ENCODE measurements around the gene MRNIP.
"Not testable (repeated sequence)": the region's sequence is repeated elsewhere in the genome, so short reads cannot be mapped to it uniquely, and the experiment has no call there.

Gene MRNIP

GRCh38 chr5:179887802-179888201 lies 29.2 kb upstream of the MRNIP start:
- DNase-seq: no peak

GRCh38 chr5:179887095-179887494 lies 28.5 kb upstream of the MRNIP start:
- no peak for DNase-seq

GRCh38 chr5:179886190-179886911 lies 27.7 kb upstream of the MRNIP start:
- no peak for DNase-seq

- DNase-seq: no peak
These were observed 27.0 kb upstream of the MRNIP start for GRCh38 chr5:179885491-179886090.

- DNase-seq: no peak
These were observed 24.5 kb upstream of the MRNIP start for GRCh38 chr5:179883163-179883562.

- DNase-seq: no peak
These were observed 23.7 kb upstream of the MRNIP start for GRCh38 chr5:179882338-179882737.

GRCh38 chr5:179880848-179881590 lies 22.4 kb upstream of the MRNIP start:
- DNase-seq: no peak

GRCh38 chr5:179880066-179880650 lies 21.5 kb upstream of the MRNIP start:
- no peak for DNase-seq

GRCh38 chr5:179879690-179880010 lies 21.0 kb upstream of the MRNIP start:
- no peak for DNase-seq

GRCh38 chr5:179879003-179879689 lies 20.5 kb upstream of the MRNIP start:
- DNase-seq: no peak

GRCh38 chr5:179878222-179879002 lies 19.8 kb upstream of the MRNIP start:
- DNase-seq: no peak

GRCh38 chr5:179876610-179876952 lies 18.0 kb upstream of the MRNIP start:
- DNase-seq: no peak

GRCh38 chr5:179875741-179876609 lies 17.4 kb upstream of the MRNIP start:
- no peak for DNase-seq

GRCh38 chr5:179874536-179875292 lies 16.1 kb upstream of the MRNIP start:
- DNase-seq: no peak

- no peak for DNase-seq
These were observed 15.5 kb upstream of the MRNIP start for GRCh38 chr5:179874136-179874535.

GRCh38 chr5:179873588-179874110 lies 15.0 kb upstream of the MRNIP start:
- DNase-seq: no peak

- DNase-seq: no peak
These were observed 14.4 kb upstream of the MRNIP start for GRCh38 chr5:179872828-179873575.

GRCh38 chr5:179872055-179872827 lies 13.6 kb upstream of the MRNIP start:
- DNase-seq: no peak

- DNase-seq: not testable (repeated sequence)
These were observed 12.9 kb upstream of the MRNIP start for GRCh38 chr5:179871533-179871932.

Measured in fibroblast of skin of right quadriceps (primary cell).